Kidney (tissue), 14 donors: ENCODE measurements around the gene ATG10. TPM values are rescaled to one million over a fixed set of nuclear protein-coding genes. Genes with fewer than 3 reads are reported as not detected.
"Not testable (repeated sequence)": the region's sequence is repeated elsewhere in the genome, so short reads cannot be mapped to it uniquely, and the experiment has no call there.

ENCODE experiments used
- DNase-seq, 5 donors: peaks; one replicate each; pipeline ENCODE4 v3.0.0-alpha.2; 2013 to 2020
- FAIRE-seq: peaks from 2 replicates; lab custom pipeline; 2012; peaks lifted over from hg19 to GRCh38; lab: Jason Lieb, UNC
- H3K27ac ChIP-seq, 2 donors: one replicate each; pipeline ENCODE4 v1.7.0; 2013; ENCODE audit warnings: low read depth in 2 of 2, low read length in 2 of 2, inconsistent platforms in 1 of 2
- H3K27me3 ChIP-seq: one replicate; pipeline ENCODE4 v1.7.1; 2013; ENCODE audit warnings: low read length, inconsistent platforms; ENCODE audit not compliant: control insufficient read depth, insufficient read depth
- H3K36me3 ChIP-seq, 3 donors: one replicate each; pipeline versions ENCODE4 v1.7.0 to v1.7.1; 2013; ENCODE audit warnings: low read length in 3 of 3, control low read depth in 1 of 3, inconsistent platforms in 1 of 3; ENCODE audit not compliant: insufficient read depth in 3 of 3, control insufficient read depth in 2 of 3
- H3K4me1 ChIP-seq, 3 donors: one replicate each; pipeline versions ENCODE4 v1.7.0 to v1.7.1; 2013; ENCODE audit warnings: low read length in 3 of 3, inconsistent platforms in 1 of 3, low read depth in 1 of 3; ENCODE audit not compliant: control insufficient read depth in 2 of 3, insufficient read depth in 2 of 3
- H3K4me3 ChIP-seq, 3 donors: one replicate each; pipeline versions ENCODE4 v1.7.0 to v1.8.1; 2013; ENCODE audit warnings: low read length in 3 of 3, control low read depth in 1 of 3, inconsistent platforms in 1 of 3
- H3K9ac ChIP-seq, 3 donors: one replicate each; pipeline versions ENCODE4 v1.7.0 to v1.7.1; 2013; ENCODE audit warnings: low read length in 3 of 3, control low read depth in 1 of 3, inconsistent platforms in 1 of 3
- H3K9me3 ChIP-seq, 3 donors: one replicate each; pipeline versions ENCODE4 v1.7.0 to v1.7.1; 2013; ENCODE audit warnings: low read length in 3 of 3, control low read depth in 1 of 3, inconsistent platforms in 1 of 3; ENCODE audit not compliant: control insufficient read depth in 2 of 3, insufficient read depth in 1 of 3
- intact Hi-C: fragments of 100-400 bp; cut with DNase I; formaldehyde crosslinking; loops from one replicate; pipeline ENCODE4 v1.11.1; 2022
- polyA plus RNA-seq: library from polyadenylated mRNA; stranded (reverse); fragments of 350-450 nt; fragmentation: Illumina TruSeq; extraction: RNeasy Lipid Tissue Mini Kit (QIAGEN cat#74804); gene quantifications from one replicate; pipeline ENCODE4 v1.2.3, GENCODE V29; 2014; ENCODE audit warnings: low read depth, low replicate concordance; ENCODE audit not compliant: insufficient read depth
- total RNA-seq: library from RNA; stranded (reverse); fragmentation: NEBNext Ultra II Directional; extraction: Animal tissue kit (Norgen Biotek cat#: 25700); gene quantifications from one replicate; pipeline ENCODE4 v1.2.1, GENCODE V29; 2021
- TF ChIP-seq, protein P1 (sequence below): IDR thresholded peaks from 3 replicates; pipeline ENCODE4 v1.5.1; 2012; ENCODE audit warnings: mild to moderate bottlenecking, moderate library complexity, borderline replicate concordance; ENCODE audit not compliant: insufficient read depth; ENCODE audit errors: extremely low read depth
- donor health status: control.
- donor health status: control.
- donor health status: control.
- donor health status: control.
- donor health status: control.
- donor health status: DM: yes; HTN: yes; CAD: no.
- donor health status: Normal renal cell carcinoma (clear cell type).

ATG10 gene
- total and polyA plus RNA-seq, 2 donors from 2014 or later = 8.6 to 8.7 TPM

GRCh38 chr5:82004511-82004910 is 32.7 kb downstream of the ATG10 start:
- H3K27me3 ChIP-seq = no peaks in the 10 kb centered on the region
- H3K4me1 ChIP-seq = no peaks in the 10 kb centered on the region
- intact Hi-C loops = no loop called here
- no peaks in the 10 kb centered on the region for H3K9me3 ChIP-seq
- H3K27ac ChIP-seq = no peak overlapping the region
- H3K9ac ChIP-seq = no peak overlapping the region
- TF ChIP-seq, protein P1, sequence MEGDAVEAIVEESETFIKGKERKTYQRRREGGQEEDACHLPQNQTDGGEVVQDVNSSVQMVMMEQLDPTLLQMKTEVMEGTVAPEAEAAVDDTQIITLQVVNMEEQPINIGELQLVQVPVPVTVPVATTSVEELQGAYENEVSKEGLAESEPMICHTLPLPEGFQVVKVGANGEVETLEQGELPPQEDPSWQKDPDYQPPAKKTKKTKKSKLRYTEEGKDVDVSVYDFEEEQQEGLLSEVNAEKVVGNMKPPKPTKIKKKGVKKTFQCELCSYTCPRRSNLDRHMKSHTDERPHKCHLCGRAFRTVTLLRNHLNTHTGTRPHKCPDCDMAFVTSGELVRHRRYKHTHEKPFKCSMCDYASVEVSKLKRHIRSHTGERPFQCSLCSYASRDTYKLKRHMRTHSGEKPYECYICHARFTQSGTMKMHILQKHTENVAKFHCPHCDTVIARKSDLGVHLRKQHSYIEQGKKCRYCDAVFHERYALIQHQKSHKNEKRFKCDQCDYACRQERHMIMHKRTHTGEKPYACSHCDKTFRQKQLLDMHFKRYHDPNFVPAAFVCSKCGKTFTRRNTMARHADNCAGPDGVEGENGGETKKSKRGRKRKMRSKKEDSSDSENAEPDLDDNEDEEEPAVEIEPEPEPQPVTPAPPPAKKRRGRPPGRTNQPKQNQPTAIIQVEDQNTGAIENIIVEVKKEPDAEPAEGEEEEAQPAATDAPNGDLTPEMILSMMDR = no peak
- peaks cover 0 to 1% (median 0%) of the 10 kb centered on the region in 3 donors for H3K36me3 ChIP-seq
- FAIRE-seq (no peak), DNase-seq (no peak)
- no peak overlapping the region for H3K4me3 ChIP-seq

DNA sequence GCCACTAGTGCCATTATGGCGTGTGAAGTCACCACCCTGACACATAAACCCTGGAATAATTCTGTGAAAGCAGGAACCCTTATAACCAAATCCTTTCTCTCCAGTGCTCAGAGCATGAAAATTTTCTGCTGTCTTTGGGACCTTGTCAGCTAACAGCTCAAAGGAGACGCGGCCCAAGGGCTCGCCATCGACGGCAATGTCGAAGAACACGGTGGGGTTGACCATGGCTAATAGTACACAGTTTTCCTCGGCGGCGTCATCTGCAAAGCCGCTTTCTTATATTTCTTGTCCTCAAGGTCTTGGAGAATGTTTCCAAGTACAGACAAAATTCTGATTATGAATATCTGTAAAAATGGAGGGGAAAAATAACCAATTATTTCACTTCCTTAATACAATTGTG is 38.0 kb downstream of the ATG10 start:
- intact Hi-C loops, FAIRE-seq, H3K9me3 ChIP-seq, H3K36me3 ChIP-seq, H3K4me1 ChIP-seq, H3K27ac ChIP-seq, DNase-seq, H3K4me3 ChIP-seq, H3K27me3 ChIP-seq, H3K9ac ChIP-seq: not testable (repeated sequence)

DNA sequence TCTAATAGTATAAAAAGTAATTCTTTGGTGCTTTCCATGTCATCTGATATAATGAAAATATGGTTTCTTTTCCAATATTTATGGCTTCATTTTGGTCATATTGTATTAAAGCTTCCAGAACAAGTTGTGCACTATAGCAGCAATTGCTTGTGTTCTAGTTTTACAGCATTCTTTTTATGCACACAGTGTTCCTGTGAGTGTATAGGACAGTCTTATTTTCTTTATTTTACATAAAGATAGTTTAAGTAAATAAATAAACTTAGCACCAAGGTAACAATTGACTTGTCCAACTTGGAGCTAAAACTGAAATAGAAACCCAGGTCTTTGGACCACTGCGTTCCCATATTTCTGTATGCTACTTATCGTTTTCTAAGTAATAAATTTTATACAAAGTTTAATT is 38.9 kb downstream of the ATG10 start:
- Histone ChIP-seq H3K27ac (no peak overlapping the region), H3K4me1 (no peaks in the 10 kb centered on the region), H3K9me3 (no peaks in the 10 kb centered on the region), H3K36me3 (peaks cover 0 to 2% (median 0%) of the 10 kb centered on the region in 3 donors), H3K4me3 (no peak overlapping the region), H3K27me3 (no peaks in the 10 kb centered on the region), H3K9ac (no peak overlapping the region)
- intact Hi-C loops = no loop called here
- DNase-seq = no peak
- TF ChIP-seq, protein P1 = no peak
- FAIRE-seq = no peak

DNA sequence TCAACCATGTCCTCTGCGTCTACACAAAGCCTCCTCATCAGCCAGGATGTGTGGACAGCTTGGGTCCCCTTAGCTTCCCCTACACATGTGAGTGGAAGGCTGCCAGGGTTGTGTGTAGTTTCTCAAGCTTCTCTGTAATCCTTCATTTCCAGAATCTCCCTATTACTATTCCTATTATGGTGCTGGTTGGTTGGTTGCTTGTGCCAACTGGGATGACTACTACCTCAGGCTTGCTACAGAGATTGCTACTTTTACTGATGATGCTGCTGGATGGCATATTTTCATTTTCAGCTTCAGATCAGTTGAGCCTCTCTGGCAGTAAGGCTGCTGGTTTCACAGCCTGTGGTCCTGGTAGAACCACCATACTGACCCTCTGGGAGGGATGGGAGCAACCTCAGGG is 39.9 kb downstream of the ATG10 start:
- H3K4me1 ChIP-seq = no peaks in the 10 kb centered on the region
- H3K27me3 ChIP-seq = no peaks in the 10 kb centered on the region
- H3K36me3 ChIP-seq = peaks cover 0 to 2% (median 0%) of the 10 kb centered on the region in 3 donors
- TF ChIP-seq, protein P1 = no peak
- no peaks in the 10 kb centered on the region for H3K9me3 ChIP-seq
- H3K27ac ChIP-seq = no peak overlapping the region
- no peak for FAIRE-seq
- H3K9ac ChIP-seq = no peak overlapping the region
- H3K4me3 ChIP-seq = no peak overlapping the region
- intact Hi-C loops = no loop called here
- DNase-seq = no peak

GRCh38 chr5:82014644-82015043 is 42.8 kb downstream of the ATG10 start:
- H3K9me3 ChIP-seq, H3K27me3 ChIP-seq, H3K4me1 ChIP-seq, intact Hi-C loops, H3K36me3 ChIP-seq, FAIRE-seq, DNase-seq, H3K27ac ChIP-seq, H3K4me3 ChIP-seq, H3K9ac ChIP-seq: not testable (repeated sequence)
